Measurements from ENCODE around the gene ADGRG2.

ADGRG2 gene

DNA sequence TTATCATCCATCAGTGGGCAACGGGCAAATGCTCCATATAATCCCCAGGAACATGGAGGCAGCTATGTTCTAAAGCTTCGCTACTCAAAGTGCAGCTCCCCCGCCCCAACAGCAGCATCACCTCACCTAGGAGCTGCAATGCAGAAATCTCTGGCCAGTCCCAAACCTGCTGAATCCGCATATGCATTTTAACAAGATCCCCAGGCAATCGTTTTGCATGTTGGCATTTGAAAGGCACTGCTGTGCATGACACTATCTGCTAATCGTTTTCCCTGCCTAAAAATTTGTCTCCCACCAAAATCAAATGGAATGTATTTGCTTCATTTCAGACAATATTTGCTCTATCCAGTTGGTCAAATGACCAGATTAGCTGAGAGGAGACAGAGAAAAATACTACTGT, 15.2 kb downstream of the ADGRG2 start:
- TF ChIP-seq, protein P1, sequence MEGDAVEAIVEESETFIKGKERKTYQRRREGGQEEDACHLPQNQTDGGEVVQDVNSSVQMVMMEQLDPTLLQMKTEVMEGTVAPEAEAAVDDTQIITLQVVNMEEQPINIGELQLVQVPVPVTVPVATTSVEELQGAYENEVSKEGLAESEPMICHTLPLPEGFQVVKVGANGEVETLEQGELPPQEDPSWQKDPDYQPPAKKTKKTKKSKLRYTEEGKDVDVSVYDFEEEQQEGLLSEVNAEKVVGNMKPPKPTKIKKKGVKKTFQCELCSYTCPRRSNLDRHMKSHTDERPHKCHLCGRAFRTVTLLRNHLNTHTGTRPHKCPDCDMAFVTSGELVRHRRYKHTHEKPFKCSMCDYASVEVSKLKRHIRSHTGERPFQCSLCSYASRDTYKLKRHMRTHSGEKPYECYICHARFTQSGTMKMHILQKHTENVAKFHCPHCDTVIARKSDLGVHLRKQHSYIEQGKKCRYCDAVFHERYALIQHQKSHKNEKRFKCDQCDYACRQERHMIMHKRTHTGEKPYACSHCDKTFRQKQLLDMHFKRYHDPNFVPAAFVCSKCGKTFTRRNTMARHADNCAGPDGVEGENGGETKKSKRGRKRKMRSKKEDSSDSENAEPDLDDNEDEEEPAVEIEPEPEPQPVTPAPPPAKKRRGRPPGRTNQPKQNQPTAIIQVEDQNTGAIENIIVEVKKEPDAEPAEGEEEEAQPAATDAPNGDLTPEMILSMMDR (IDR thresholded peaks at IDR 0.05; ENCODE audit: low read depth, low read length) = no peak
- H3K4me3 ChIP-seq (ENCODE audit: low read depth, low read length) = no peak overlapping the region

DNA sequence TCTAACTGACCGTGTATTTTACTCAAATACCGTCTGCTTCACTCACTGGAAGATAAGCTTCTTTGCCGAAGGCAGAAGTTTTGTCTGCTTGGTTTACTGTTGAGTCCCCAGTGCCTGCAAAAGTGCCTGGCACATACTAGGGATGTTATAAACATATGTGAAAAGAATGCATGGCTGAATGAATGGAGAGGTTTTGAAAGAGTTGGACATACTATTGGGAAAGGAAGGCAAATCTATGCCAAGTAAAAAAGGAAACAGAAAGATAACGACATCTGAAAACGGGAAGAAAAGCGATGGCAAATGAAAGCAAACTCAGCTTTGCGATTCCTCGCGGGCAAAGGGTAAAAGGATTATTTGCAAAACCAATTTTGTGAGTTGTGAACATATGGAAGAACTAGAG, 21.7 kb downstream of the ADGRG2 start:
- TF ChIP-seq, protein P1 (IDR thresholded peaks at IDR 0.05; ENCODE audit: low read depth, low read length) = no peak
- H3K4me3 ChIP-seq (ENCODE audit: low read depth, low read length) = no peak overlapping the region

DNA sequence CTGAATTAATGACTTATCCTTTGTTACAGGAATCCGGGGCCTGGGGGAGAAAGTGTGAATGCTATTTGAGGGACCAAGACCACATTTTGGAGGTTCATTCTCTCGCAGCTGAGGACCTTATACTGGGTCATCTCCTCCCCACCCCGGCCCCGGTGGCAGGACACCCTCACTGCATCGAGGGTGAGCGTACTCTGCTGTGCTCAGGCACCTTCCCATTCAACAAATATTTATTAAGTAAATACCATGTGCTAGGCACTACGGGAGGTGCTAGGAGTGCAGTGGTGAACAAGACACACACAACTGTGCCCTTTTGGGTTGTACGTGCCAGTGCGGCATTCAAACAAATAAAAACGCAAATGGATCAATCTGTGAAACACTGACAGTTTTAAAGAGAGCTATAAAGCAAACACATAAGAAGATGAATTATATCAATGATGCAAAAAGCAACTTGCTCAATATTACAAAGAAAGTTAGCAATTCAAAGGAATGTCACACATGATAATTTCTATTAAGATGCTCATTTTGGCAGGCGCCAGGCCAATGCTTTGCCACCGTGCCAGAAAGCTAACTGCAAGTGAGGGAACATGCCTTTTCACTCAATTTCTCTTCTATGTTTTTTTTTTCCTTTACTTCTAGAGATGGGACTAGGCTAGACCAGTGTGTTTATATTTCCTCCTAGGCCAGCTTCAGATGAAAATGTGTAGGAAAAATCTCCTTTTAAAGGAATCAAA, 24.6 kb downstream of the ADGRG2 start:
- TF ChIP-seq, protein P1 (IDR thresholded peaks at IDR 0.05; ENCODE audit: low read depth, low read length) = no peak

DNA sequence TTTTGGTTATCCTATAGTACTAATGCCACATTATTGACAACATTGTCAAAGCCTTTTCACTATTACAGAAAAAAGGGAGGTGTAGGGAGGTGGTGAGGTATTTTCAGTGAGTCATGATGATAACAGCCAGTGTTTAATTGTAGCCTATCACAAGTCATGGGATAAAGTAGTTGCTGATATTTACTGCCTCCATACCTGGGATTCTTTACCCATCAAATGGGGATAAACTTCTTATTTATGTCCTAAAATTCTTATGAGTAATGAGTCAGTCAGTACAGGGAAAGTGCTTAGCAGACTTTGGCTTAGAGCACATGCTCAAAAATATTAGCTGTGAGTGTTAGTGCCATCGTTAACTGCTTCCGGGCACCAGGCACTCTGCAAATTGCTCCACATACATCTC, 25.7 kb downstream of the ADGRG2 start:
- TF ChIP-seq, protein P1 (IDR thresholded peaks at IDR 0.05; ENCODE audit: low read depth, low read length) = no peak
- no peak overlapping the region for H3K4me3 ChIP-seq (ENCODE audit: low read depth, low read length)

More for the DNA sequence above, 24.6 kb downstream of the ADGRG2 start:
- H3K4me3 ChIP-seq (ENCODE audit: low read depth, low read length) = no peak overlapping the region

DNA sequence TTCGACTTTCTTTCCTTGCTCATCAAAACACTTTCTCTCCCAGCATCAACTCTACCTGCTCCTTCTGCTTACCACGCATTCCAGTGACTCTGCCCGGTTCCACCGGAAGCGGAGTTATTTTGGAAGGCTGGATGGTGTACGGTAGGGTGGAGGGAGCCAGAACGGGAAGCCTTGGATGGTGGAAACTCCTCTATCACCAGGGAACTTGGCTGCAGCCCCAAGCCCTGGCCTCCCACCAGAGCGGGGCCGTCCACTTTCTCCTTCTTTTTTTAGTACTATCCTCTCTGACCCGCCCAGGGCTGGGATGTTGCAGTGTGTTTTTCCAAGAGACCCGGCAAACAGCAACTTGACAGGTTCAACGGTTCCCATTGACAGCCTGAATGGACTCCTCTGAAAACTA, 27.6 kb downstream of the ADGRG2 start:
- no peak overlapping the region for H3K4me3 ChIP-seq (ENCODE audit: low read depth, low read length)
- TF ChIP-seq, protein P1 (IDR thresholded peaks at IDR 0.05; ENCODE audit: low read depth, low read length) = no peak

DNA sequence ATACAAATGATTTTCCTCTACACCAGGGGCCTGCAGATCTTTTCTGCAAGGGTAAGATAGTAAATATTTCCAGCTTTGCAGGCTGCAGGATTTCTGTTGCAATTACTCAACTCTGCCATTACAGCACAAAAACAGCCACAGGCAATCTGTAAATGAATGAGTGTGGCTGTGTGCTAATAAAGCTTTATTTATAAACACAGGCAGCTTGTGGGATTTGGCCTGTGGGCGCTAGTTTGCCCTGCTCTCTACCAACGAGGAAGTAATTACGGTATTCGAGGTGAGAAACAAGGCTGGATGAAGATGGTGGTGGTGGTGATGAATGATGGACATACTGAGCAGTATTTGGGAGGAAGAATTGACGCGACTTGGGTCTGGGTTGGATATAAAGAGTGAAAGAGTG, 30.7 kb downstream of the ADGRG2 start:
- TF ChIP-seq, protein P1 (IDR thresholded peaks at IDR 0.05; ENCODE audit: low read depth, low read length) = no peak

DNA sequence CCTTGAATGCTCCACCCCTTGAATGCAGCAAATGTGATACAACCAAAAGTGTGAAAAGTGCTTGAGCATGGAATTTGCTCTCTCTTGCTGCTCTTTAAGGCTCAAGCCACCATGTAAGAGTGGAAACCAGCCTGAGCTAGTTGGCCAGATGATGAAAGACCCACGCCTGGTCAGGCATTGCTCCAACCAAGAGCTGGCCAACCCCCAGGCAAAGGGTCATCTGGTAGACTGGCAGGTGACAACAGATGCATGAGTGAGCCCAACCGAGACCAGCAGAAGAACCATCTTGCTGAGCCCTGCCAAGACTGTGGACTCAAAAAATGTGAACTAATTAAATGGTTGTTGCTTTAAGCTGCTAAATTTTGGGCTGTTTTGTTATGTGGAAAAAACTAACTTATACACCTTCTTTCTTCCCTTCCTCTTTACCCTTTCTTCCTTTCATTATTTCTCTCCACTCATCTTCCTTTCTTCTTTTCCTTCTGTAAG, 32.7 kb downstream of the ADGRG2 start:
- TF ChIP-seq, protein P1 (IDR thresholded peaks at IDR 0.05; ENCODE audit: low read depth, low read length) = no peak
- no peak overlapping the region for H3K4me3 ChIP-seq (ENCODE audit: low read depth, low read length)

More for the DNA sequence above, 30.7 kb downstream of the ADGRG2 start:
- no peak overlapping the region for H3K4me3 ChIP-seq (ENCODE audit: low read depth, low read length)
